ENCODE data around the gene RTN4R. TPM values are rescaled to one million over a fixed set of nuclear protein-coding genes. Genes with fewer than 3 reads are reported as not detected.
A peak's percentile ranks its signal among the peaks of the same experiment; 100 is the strongest.

The RTN4R gene
- total RNA-seq, 1 donor from 2014 or later, result 2.9 TPM

GRCh38 chr22:20215742-20216141 is 52.4 kb downstream of the RTN4R start:
- DNase-seq (ENCODE audit: low read depth) (no peak), FAIRE-seq (no peak)
- Histone ChIP-seq H2AFZ (ENCODE audit: low read depth, low read length) (no peak overlapping the region), H3K27ac (ENCODE audit: low read depth, low read length) (no peak overlapping the region), H4K20me1 (ENCODE audit: insufficient read depth, low read length) (no peaks in the 10 kb centered on the region), H3K9me3 (ENCODE audit: insufficient read depth, low read depth, low read length) (peaks cover 4% of the 10 kb centered on the region), H3K4me1 (ENCODE audit: insufficient read depth, low read length) (peaks cover 5% of the 10 kb centered on the region), H3K27me3 (ENCODE audit: insufficient read depth, low read length) (peaks cover 3% of the 10 kb centered on the region), H3K4me2 (ENCODE audit: low read length) (no peak overlapping the region), H3K36me3 (ENCODE audit: insufficient read depth, low read length) (no peaks in the 10 kb centered on the region), H3K9ac (ENCODE audit: low read length) (no peak overlapping the region), H3K79me2 (ENCODE audit: insufficient read depth, low read length) (no peaks in the 10 kb centered on the region), H3K4me3 (ENCODE audit: insufficient read depth, low read depth, low read length) (no peak overlapping the region)
- peaks cover 22% of the 10 kb centered on the region for H3K27me3 Mint-ChIP-seq (ENCODE audit: low read depth, unreplicated experiment)
- H3K27ac Mint-ChIP-seq (ENCODE audit: unreplicated experiment), result no peak overlapping the region
- H3K36me3 Mint-ChIP-seq (ENCODE audit: low read depth, unreplicated experiment), result no peaks in the 10 kb centered on the region
- no peaks in the 10 kb centered on the region for H3K4me1 Mint-ChIP-seq (ENCODE audit: low read depth, unreplicated experiment)
- TF ChIP-seq CTCF (IDR thresholded peaks at IDR 0.05; ENCODE audit: insufficient read depth, low read depth, low read length), result no peak
- TF ChIP-seq EZH2 (IDR thresholded peaks at IDR 0.05; ENCODE audit: insufficient read depth, low read length), result no peak
- H3K9me3 Mint-ChIP-seq (ENCODE audit: unreplicated experiment), result no peaks in the 10 kb centered on the region
- H3K4me3 Mint-ChIP-seq (ENCODE audit: unreplicated experiment), result no peak overlapping the region

GRCh38 chr22:20214853-20215252 is 53.3 kb downstream of the RTN4R start:
- Histone ChIP-seq H4K20me1 (ENCODE audit: insufficient read depth, low read length) (no peaks in the 10 kb centered on the region), H3K27me3 (ENCODE audit: insufficient read depth, low read length) (peaks cover 3% of the 10 kb centered on the region), H3K27ac (ENCODE audit: low read depth, low read length) (no peak overlapping the region), H3K4me3 (ENCODE audit: insufficient read depth, low read depth, low read length) (no peak overlapping the region), H3K4me2 (ENCODE audit: low read length) (no peak overlapping the region), H3K9me3 (ENCODE audit: insufficient read depth, low read depth, low read length) (peaks cover 4% of the 10 kb centered on the region), H2AFZ (ENCODE audit: low read depth, low read length) (no peak overlapping the region), H3K36me3 (ENCODE audit: insufficient read depth, low read length) (no peaks in the 10 kb centered on the region), H3K4me1 (ENCODE audit: insufficient read depth, low read length) (peaks cover 5% of the 10 kb centered on the region), H3K9ac (ENCODE audit: low read length) (no peak overlapping the region), H3K79me2 (ENCODE audit: insufficient read depth, low read length) (no peaks in the 10 kb centered on the region)
- DNase-seq (ENCODE audit: low read depth) (no peak), FAIRE-seq (no peak)
- no peak for TF ChIP-seq EZH2 (IDR thresholded peaks at IDR 0.05; ENCODE audit: insufficient read depth, low read length)
- no peak for TF ChIP-seq CTCF (IDR thresholded peaks at IDR 0.05; ENCODE audit: insufficient read depth, low read depth, low read length)
- H3K9me3 Mint-ChIP-seq (ENCODE audit: unreplicated experiment), result no peaks in the 10 kb centered on the region
- H3K36me3 Mint-ChIP-seq (ENCODE audit: low read depth, unreplicated experiment), result no peaks in the 10 kb centered on the region
- H3K4me1 Mint-ChIP-seq (ENCODE audit: low read depth, unreplicated experiment), result no peaks in the 10 kb centered on the region
- H3K4me3 Mint-ChIP-seq (ENCODE audit: unreplicated experiment), result no peak overlapping the region
- peaks cover 22% of the 10 kb centered on the region for H3K27me3 Mint-ChIP-seq (ENCODE audit: low read depth, unreplicated experiment)
- peak overlapping the region; percentile 72 for H3K27ac Mint-ChIP-seq (ENCODE audit: unreplicated experiment)

GRCh38 chr22:20213833-20214708 is 54.0 kb downstream of the RTN4R start:
- Histone ChIP-seq H3K27ac (ENCODE audit: low read depth, low read length) (no peak overlapping the region), H4K20me1 (ENCODE audit: insufficient read depth, low read length) (no peaks in the 10 kb centered on the region), H3K9ac (ENCODE audit: low read length) (no peak overlapping the region), H3K79me2 (ENCODE audit: insufficient read depth, low read length) (no peaks in the 10 kb centered on the region), H2AFZ (ENCODE audit: low read depth, low read length) (no peak overlapping the region), H3K36me3 (ENCODE audit: insufficient read depth, low read length) (no peaks in the 10 kb centered on the region), H3K4me1 (ENCODE audit: insufficient read depth, low read length) (peaks cover 5% of the 10 kb centered on the region), H3K4me3 (ENCODE audit: insufficient read depth, low read depth, low read length) (no peak overlapping the region), H3K9me3 (ENCODE audit: insufficient read depth, low read depth, low read length) (no peaks in the 10 kb centered on the region), H3K27me3 (ENCODE audit: insufficient read depth, low read length) (peaks cover 3% of the 10 kb centered on the region), H3K4me2 (ENCODE audit: low read length) (no peak overlapping the region)
- DNase-seq (ENCODE audit: low read depth), result no peak
- peaks cover 22% of the 10 kb centered on the region for H3K27me3 Mint-ChIP-seq (ENCODE audit: low read depth, unreplicated experiment)
- FAIRE-seq, result no peak
- no peak overlapping the region for H3K4me3 Mint-ChIP-seq (ENCODE audit: unreplicated experiment)
- TF ChIP-seq EZH2 (IDR thresholded peaks at IDR 0.05; ENCODE audit: insufficient read depth, low read length) (no peak), CTCF (IDR thresholded peaks at IDR 0.05; ENCODE audit: insufficient read depth, low read depth, low read length) (no peak)
- H3K27ac Mint-ChIP-seq (ENCODE audit: unreplicated experiment), result peak overlapping the region; percentile 72
- H3K36me3 Mint-ChIP-seq (ENCODE audit: low read depth, unreplicated experiment), result no peaks in the 10 kb centered on the region
- H3K9me3 Mint-ChIP-seq (ENCODE audit: unreplicated experiment), result no peaks in the 10 kb centered on the region
- no peaks in the 10 kb centered on the region for H3K4me1 Mint-ChIP-seq (ENCODE audit: low read depth, unreplicated experiment)
